Measurements from ENCODE around the gene ITGA1.

- TF ChIP-seq, protein P1, sequence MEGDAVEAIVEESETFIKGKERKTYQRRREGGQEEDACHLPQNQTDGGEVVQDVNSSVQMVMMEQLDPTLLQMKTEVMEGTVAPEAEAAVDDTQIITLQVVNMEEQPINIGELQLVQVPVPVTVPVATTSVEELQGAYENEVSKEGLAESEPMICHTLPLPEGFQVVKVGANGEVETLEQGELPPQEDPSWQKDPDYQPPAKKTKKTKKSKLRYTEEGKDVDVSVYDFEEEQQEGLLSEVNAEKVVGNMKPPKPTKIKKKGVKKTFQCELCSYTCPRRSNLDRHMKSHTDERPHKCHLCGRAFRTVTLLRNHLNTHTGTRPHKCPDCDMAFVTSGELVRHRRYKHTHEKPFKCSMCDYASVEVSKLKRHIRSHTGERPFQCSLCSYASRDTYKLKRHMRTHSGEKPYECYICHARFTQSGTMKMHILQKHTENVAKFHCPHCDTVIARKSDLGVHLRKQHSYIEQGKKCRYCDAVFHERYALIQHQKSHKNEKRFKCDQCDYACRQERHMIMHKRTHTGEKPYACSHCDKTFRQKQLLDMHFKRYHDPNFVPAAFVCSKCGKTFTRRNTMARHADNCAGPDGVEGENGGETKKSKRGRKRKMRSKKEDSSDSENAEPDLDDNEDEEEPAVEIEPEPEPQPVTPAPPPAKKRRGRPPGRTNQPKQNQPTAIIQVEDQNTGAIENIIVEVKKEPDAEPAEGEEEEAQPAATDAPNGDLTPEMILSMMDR (IDR thresholded peaks at IDR 0.05): no peak
- TF ChIP-seq POLR2AphosphoS5 (IDR thresholded peaks at IDR 0.05): no peak
- TF ChIP-seq POLR2A (IDR thresholded peaks at IDR 0.05; ENCODE audit: low read depth): no peak
These were observed 100.6 kb downstream of the ITGA1 start for GRCh38 chr5:52888363-52888762.
